Muscle layer of colon (tissue), 2 donors: ENCODE results near the gene CLDN4.

ENCODE experiments used
- H3K27ac ChIP-seq: one replicate; pipeline ENCODE4 v1.7.0; 2013; ENCODE audit warnings: low read depth, mild to moderate bottlenecking, low read length, moderate library complexity
- H3K27me3 ChIP-seq, 2 donors: one replicate each; pipeline ENCODE4 v1.7.0; 2013; ENCODE audit warnings: low read length in 2 of 2, mild to moderate bottlenecking in 2 of 2; ENCODE audit not compliant: insufficient read depth in 2 of 2, control insufficient read depth in 1 of 2
- H3K36me3 ChIP-seq: one replicate; pipeline ENCODE4 v1.7.0; 2013; ENCODE audit warnings: mild to moderate bottlenecking, low read length; ENCODE audit not compliant: insufficient read depth
- H3K4me1 ChIP-seq: one replicate; pipeline ENCODE4 v1.7.0; 2013; ENCODE audit warnings: mild to moderate bottlenecking, low read length; ENCODE audit not compliant: insufficient read depth
- H3K4me3 ChIP-seq, 2 donors: one replicate each; pipeline ENCODE4 v1.7.0; 2013; ENCODE audit warnings: low read length in 2 of 2, low read depth in 1 of 2, mild to moderate bottlenecking in 1 of 2, moderate library complexity in 1 of 2
- H3K9ac ChIP-seq: one replicate; pipeline ENCODE4 v1.7.0; 2013; ENCODE audit warnings: low read length
- H3K9me3 ChIP-seq: one replicate; pipeline ENCODE4 v1.7.0; 2013; ENCODE audit warnings: mild to moderate bottlenecking, low read length
- donor health status: abdominal sarcoma.
- donor health status: Adenocarcinoma of cecum.

Gene CLDN4

GRCh38 chr7:73881352-73882046, 50.7 kb downstream of the CLDN4 start:
- Histone ChIP-seq H3K36me3 (no peaks in the 10 kb centered on the region), H3K4me3 (no peak overlapping the region), H3K4me1 (peaks cover 8% of the 10 kb centered on the region), H3K9me3 (no peaks in the 10 kb centered on the region), H3K27ac (no peak overlapping the region), H3K27me3 (no peaks in the 10 kb centered on the region), H3K9ac (no peak overlapping the region)

GRCh38 chr7:73882047-73882402, 51.2 kb downstream of the CLDN4 start:
- no peaks in the 10 kb centered on the region for H3K9me3 ChIP-seq
- no peak overlapping the region for H3K4me3 ChIP-seq
- H3K4me1 ChIP-seq: peaks cover 13% of the 10 kb centered on the region
- H3K36me3 ChIP-seq: no peaks in the 10 kb centered on the region
- no peak overlapping the region for H3K27ac ChIP-seq
- H3K9ac ChIP-seq: no peak overlapping the region
- no peaks in the 10 kb centered on the region for H3K27me3 ChIP-seq
